ENCODE data around the gene MDH2.
"Not testable (repeated sequence)": the region's sequence is repeated elsewhere in the genome, so short reads cannot be mapped to it uniquely, and the experiment has no call there.

The MDH2 gene

DNA sequence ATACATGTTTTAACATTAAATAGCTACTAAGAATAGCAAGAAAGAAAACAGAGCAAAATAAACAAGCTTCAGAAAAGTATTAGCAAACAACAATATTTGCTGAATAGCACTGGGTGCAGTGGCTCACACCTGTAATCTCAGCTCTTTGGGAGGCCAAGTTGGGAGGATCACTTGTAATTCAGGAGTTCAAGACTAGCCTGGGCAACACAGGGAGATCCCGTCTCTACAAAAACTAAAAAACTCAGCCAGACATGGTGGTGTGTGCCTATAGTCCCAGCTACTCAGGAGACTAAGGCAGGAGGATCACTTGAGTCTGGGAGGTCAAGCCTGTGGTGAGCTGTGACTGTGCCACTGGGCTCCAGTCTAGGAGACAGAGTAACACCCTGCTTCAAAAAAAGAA is 66.8 kb downstream of the MDH2 start:
- not testable (repeated sequence) for DNase-seq (ENCODE audit: low read depth)
